Measurements from ENCODE around the gene STPG4.
A peak's percentile ranks its signal among the peaks of the same experiment; 100 is the strongest.

DNA sequence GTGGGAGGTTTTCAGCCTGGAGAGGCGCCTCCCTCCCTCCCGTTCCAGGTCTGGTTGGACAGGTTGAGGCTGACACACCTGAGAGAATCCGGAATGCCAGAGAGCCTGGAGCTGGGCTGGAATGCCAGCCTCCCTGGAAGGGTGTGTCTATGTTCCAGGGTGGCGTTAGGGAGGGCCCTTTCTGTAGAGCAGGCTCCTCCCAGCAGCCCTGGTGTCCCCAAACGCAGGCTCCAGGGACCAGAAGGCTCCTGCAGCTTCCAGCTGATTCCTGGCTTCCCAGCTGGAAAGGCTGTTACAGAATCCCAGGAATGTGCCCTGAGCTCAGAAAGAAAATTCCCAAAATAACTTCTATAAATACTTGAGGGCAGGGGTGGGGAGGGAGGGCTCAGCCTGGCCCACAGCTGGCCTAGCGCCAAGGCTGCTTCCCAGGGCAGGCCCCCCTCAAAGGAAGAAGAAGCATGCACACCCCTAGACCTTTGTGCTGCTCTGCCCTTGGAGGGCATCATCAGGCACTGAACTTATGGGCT is 85.4 kb downstream of the STPG4 start:
- TF ChIP-seq, protein P1, sequence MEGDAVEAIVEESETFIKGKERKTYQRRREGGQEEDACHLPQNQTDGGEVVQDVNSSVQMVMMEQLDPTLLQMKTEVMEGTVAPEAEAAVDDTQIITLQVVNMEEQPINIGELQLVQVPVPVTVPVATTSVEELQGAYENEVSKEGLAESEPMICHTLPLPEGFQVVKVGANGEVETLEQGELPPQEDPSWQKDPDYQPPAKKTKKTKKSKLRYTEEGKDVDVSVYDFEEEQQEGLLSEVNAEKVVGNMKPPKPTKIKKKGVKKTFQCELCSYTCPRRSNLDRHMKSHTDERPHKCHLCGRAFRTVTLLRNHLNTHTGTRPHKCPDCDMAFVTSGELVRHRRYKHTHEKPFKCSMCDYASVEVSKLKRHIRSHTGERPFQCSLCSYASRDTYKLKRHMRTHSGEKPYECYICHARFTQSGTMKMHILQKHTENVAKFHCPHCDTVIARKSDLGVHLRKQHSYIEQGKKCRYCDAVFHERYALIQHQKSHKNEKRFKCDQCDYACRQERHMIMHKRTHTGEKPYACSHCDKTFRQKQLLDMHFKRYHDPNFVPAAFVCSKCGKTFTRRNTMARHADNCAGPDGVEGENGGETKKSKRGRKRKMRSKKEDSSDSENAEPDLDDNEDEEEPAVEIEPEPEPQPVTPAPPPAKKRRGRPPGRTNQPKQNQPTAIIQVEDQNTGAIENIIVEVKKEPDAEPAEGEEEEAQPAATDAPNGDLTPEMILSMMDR (IDR thresholded peaks at IDR 0.05 in 8 of 11, conservative IDR thresholded peaks at IDR 0.05 in 3 of 11), result no peak
- TF ChIP-seq POLR2A (IDR thresholded peaks at IDR 0.05) (no peak), POLR2AphosphoS5 (IDR thresholded peaks at IDR 0.05) (peak in 2 of 3 donors; percentile 44 to 61)

All from spleen (tissue), 7 donors.